GM12891 (cell line): Measurements from ENCODE around the gene KLHL3.

ENCODE experiments used
- POLR2AphosphoS5 ChIP-seq: IDR thresholded peaks from 2 replicates; pipeline ENCODE4 v1.6.1; 2011; ENCODE audit warnings: low read depth, low read length, control low read depth
- SPI1 ChIP-seq: IDR thresholded peaks from 2 replicates; pipeline ENCODE4 v1.6.1; 2011; ENCODE audit warnings: low read depth, low read length, control low read depth
- TAF1 ChIP-seq: IDR thresholded peaks from 2 replicates; pipeline ENCODE4 v1.6.1; 2011; ENCODE audit warnings: low read depth, low read length, control low read depth

DNA sequence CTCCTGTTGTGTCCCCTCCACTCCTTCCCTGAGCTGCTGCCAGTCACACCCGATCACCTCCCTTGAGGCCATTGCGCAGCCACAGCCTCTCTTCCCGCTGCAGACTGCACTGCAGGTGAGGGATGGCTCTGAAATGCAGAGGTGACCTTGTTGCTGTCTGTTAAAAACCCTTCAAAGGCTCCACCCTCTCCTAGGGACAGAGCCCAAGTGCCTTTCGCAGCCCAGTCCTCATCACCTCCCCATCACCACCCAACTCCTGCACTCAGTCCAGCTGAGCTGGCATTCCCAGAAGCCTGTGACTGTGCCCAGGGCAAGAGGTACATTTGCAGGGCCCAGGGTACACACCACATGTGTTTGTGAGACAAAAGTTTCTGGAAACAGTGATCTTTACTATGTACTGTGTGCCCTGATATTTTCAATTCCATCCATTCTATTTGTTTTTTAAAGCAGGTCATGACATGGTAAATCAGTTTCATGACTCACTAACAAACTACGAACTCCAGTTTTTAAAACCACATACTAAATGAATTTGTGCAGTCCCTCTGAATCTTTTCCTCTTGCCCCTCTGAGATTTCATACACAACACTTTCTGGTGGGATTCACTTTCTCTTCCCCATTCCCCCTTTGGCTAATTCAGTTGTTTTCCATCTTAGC is 163.7 kb downstream of the KLHL3 start:
- no peak for TF ChIP-seq TAF1
- TF ChIP-seq POLR2AphosphoS5, result no peak
- TF ChIP-seq SPI1, result no peak
